Measurements from ENCODE around the gene AAK1.
"Not testable (repeated sequence)": the region's sequence is repeated elsewhere in the genome, so short reads cannot be mapped to it uniquely, and the experiment has no call there.

Gene AAK1

GRCh38 chr2:69683170-69683971, 39.8 kb upstream of the AAK1 start:
- no peaks in the 10 kb centered on the region for H3K27me3 ChIP-seq
- TF ChIP-seq Cebpa-rat (IDR thresholded peaks at IDR 0.05): no peak
- H3K36me3 ChIP-seq: no peaks in the 10 kb centered on the region
- no peaks in the 10 kb centered on the region for H4K20me1 ChIP-seq
- no peaks in the 10 kb centered on the region for H3K9me3 ChIP-seq (replicated peaks in 1 of 11)
- H3K4me1 ChIP-seq: peaks cover 10 to 62% (median 33%) of the 10 kb centered on the region in 10 experiments
- peak overlapping the region in 1 of 10 experiments; percentile 18; a peak in 2 of 20 replicates for H3K4me3 ChIP-seq
- H3K4me2 ChIP-seq: peak overlapping the region; percentile 50 to 81 (median 67)
- peak overlapping the region in 10 of 11 experiments; percentile 23 to 80 (median 60); a peak in 17 of 22 replicates for H3K27ac ChIP-seq
- H3K9ac ChIP-seq: peak overlapping the region in 5 of 11 experiments; percentile 5 to 61 (median 47); a peak in 8 of 22 replicates

- Histone ChIP-seq H3K4me3 (no peak overlapping the region), H3K36me3 (no peaks in the 10 kb centered on the region), H3K27me3 (no peaks in the 10 kb centered on the region), H3K4me2 (peak overlapping the region in 7 of 11 experiments; percentile 50 to 81 (median 67); a peak in 12 of 22 replicates), H3K4me1 (peaks cover 10 to 56% (median 31%) of the 10 kb centered on the region in 10 experiments), H4K20me1 (no peaks in the 10 kb centered on the region), H3K27ac (no peak overlapping the region; a peak in 1 of 22 replicates), H3K9me3 (replicated peaks in 1 of 11) (no peaks in the 10 kb centered on the region; a peak in 1 of 22 replicates), H3K9ac (no peak overlapping the region)
- TF ChIP-seq Cebpa-rat (IDR thresholded peaks at IDR 0.05): no peak
Measured at GRCh38 chr2:69682525-69682924, 39.0 kb upstream of the AAK1 start.

GRCh38 chr2:69680001-69680675, 36.6 kb upstream of the AAK1 start:
- Histone ChIP-seq H3K4me3 (no peak overlapping the region), H3K9ac (0 out of 22 replicates have a peak overlapping the region, but pooled peaks of 1 of the 11 experiments have one; percentile 2), H3K36me3 (no peaks in the 10 kb centered on the region), H3K4me1 (peaks cover 12 to 62% (median 32%) of the 10 kb centered on the region in 10 experiments), H3K9me3 (replicated peaks in 1 of 11) (no peaks in the 10 kb centered on the region; a peak in 1 of 22 replicates), H3K27me3 (no peaks in the 10 kb centered on the region), H4K20me1 (no peaks in the 10 kb centered on the region), H3K4me2 (peak overlapping the region in 7 of 11 experiments; percentile 9 to 84 (median 51); a peak in 13 of 22 replicates), H3K27ac (peak overlapping the region in 5 of 11 experiments; percentile 27 to 51 (median 44); a peak in 7 of 22 replicates)
- no peak for TF ChIP-seq Cebpa-rat (IDR thresholded peaks at IDR 0.05)

- H3K27ac ChIP-seq: no peak overlapping the region
- H3K4me1 ChIP-seq: peaks cover 18 to 63% (median 37%) of the 10 kb centered on the region in 10 experiments
- no peaks in the 10 kb centered on the region for H4K20me1 ChIP-seq
- H3K36me3 ChIP-seq: no peaks in the 10 kb centered on the region
- H3K27me3 ChIP-seq: no peaks in the 10 kb centered on the region
- no peak overlapping the region for H3K9ac ChIP-seq
- H3K4me3 ChIP-seq: no peak overlapping the region
- H3K4me2 ChIP-seq: no peak overlapping the region
- peaks cover 0 to 3% (median 0%) of the 10 kb centered on the region in 11 experiments; a peak in 6 of 22 replicates for H3K9me3 ChIP-seq (replicated peaks in 1 of 11)
- TF ChIP-seq Cebpa-rat (IDR thresholded peaks at IDR 0.05): no peak
Measured at GRCh38 chr2:69677914-69678313, 34.4 kb upstream of the AAK1 start.

- Histone ChIP-seq H3K4me2 (no peak overlapping the region), H3K9me3 (replicated peaks in 1 of 11) (peaks cover 11 to 21% (median 15%) of the 10 kb centered on the region in 11 experiments; a peak in 18 of 22 replicates), H3K4me3 (no peak overlapping the region), H3K9ac (no peak overlapping the region), H3K27me3 (no peaks in the 10 kb centered on the region), H3K4me1 (peaks cover 15 to 47% (median 32%) of the 10 kb centered on the region in 10 experiments), H3K27ac (no peak overlapping the region), H4K20me1 (no peaks in the 10 kb centered on the region), H3K36me3 (no peaks in the 10 kb centered on the region)
- no peak for TF ChIP-seq Cebpa-rat (IDR thresholded peaks at IDR 0.05)
Measured at GRCh38 chr2:69676146-69676545, 32.6 kb upstream of the AAK1 start.

GRCh38 chr2:69674316-69674670, 30.8 kb upstream of the AAK1 start:
- Histone ChIP-seq H3K4me1 (peaks cover 15 to 28% (median 17%) of the 10 kb centered on the region in 10 experiments), H3K4me3 (peak overlapping the region in 1 of 10 experiments; percentile 13; a peak in 3 of 20 replicates), H3K36me3 (no peaks in the 10 kb centered on the region), H3K27ac (peak overlapping the region in 5 of 11 experiments; percentile 3 to 62 (median 24); a peak in 3 of 22 replicates), H3K27me3 (no peaks in the 10 kb centered on the region), H3K4me2 (peak overlapping the region; percentile 56 to 88 (median 68)), H3K9me3 (replicated peaks in 1 of 11) (peaks cover 11 to 22% (median 16%) of the 10 kb centered on the region in 11 experiments; a peak in 18 of 22 replicates), H4K20me1 (no peaks in the 10 kb centered on the region), H3K9ac (peak overlapping the region in 6 of 11 experiments; percentile 3 to 62 (median 28); a peak in 7 of 22 replicates)
- TF ChIP-seq Cebpa-rat (IDR thresholded peaks at IDR 0.05): no peak

GRCh38 chr2:69673098-69673497, 29.6 kb upstream of the AAK1 start:
- H4K20me1 ChIP-seq, H3K4me3 ChIP-seq, H3K9ac ChIP-seq, H3K36me3 ChIP-seq, H3K27ac ChIP-seq, H3K27me3 ChIP-seq, H3K4me2 ChIP-seq: not testable (repeated sequence)
- Histone ChIP-seq H3K4me1 (peaks cover 15 to 25% (median 17%) of the 10 kb centered on the region in 10 experiments), H3K9me3 (replicated peaks in 1 of 11) (peaks cover 11 to 22% (median 16%) of the 10 kb centered on the region in 11 experiments; a peak in 18 of 22 replicates)

GRCh38 chr2:69669666-69670065, 26.1 kb upstream of the AAK1 start:
- no peak for TF ChIP-seq Cebpa-rat (IDR thresholded peaks at IDR 0.05)
- Histone ChIP-seq H3K4me1 (peaks cover 12 to 20% (median 12%) of the 10 kb centered on the region in 10 experiments), H3K27ac (no peak overlapping the region), H3K9me3 (replicated peaks in 1 of 11) (peaks cover 16 to 28% (median 21%) of the 10 kb centered on the region in 11 experiments; a peak in 21 of 22 replicates), H3K36me3 (no peaks in the 10 kb centered on the region), H3K4me2 (no peak overlapping the region), H3K4me3 (no peak overlapping the region), H4K20me1 (no peaks in the 10 kb centered on the region), H3K27me3 (no peaks in the 10 kb centered on the region), H3K9ac (no peak overlapping the region)

GRCh38 chr2:69668598-69668997, 25.1 kb upstream of the AAK1 start:
- no peak overlapping the region for H3K4me3 ChIP-seq
- peaks cover 1 to 9% (median 2%) of the 10 kb centered on the region in 10 experiments for H3K4me1 ChIP-seq
- H3K36me3 ChIP-seq: no peaks in the 10 kb centered on the region
- H3K27ac ChIP-seq: no peak overlapping the region
- H3K9me3 ChIP-seq (replicated peaks in 1 of 11): peaks cover 23 to 38% (median 30%) of the 10 kb centered on the region in 11 experiments; a peak in 21 of 22 replicates
- no peak overlapping the region for H3K4me2 ChIP-seq
- H4K20me1 ChIP-seq: no peaks in the 10 kb centered on the region
- no peak for TF ChIP-seq Cebpa-rat (IDR thresholded peaks at IDR 0.05)
- H3K27me3 ChIP-seq: no peaks in the 10 kb centered on the region
- H3K9ac ChIP-seq: no peak overlapping the region
